ENCODE results near the gene CUZD1.

DNA sequence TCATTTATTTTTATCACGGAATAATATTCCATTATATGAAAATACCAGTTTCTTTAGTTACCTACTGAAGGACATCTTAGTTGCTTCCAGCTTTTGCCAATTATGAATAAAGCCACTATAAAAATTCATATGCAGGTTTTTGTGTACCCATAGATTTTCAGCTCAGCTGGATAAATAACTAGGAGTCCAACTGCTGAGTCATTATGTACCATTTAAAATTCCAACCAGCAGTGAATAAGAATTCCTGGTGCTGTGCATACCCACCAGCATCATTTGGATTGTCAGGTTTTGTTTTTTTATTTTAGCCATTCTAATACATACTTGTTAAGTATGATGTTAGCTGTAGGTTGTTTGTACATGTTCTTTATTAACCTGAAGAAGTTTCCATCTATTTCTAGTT lies 19.2 kb upstream of the CUZD1 start:
- TF ChIP-seq, protein P1, sequence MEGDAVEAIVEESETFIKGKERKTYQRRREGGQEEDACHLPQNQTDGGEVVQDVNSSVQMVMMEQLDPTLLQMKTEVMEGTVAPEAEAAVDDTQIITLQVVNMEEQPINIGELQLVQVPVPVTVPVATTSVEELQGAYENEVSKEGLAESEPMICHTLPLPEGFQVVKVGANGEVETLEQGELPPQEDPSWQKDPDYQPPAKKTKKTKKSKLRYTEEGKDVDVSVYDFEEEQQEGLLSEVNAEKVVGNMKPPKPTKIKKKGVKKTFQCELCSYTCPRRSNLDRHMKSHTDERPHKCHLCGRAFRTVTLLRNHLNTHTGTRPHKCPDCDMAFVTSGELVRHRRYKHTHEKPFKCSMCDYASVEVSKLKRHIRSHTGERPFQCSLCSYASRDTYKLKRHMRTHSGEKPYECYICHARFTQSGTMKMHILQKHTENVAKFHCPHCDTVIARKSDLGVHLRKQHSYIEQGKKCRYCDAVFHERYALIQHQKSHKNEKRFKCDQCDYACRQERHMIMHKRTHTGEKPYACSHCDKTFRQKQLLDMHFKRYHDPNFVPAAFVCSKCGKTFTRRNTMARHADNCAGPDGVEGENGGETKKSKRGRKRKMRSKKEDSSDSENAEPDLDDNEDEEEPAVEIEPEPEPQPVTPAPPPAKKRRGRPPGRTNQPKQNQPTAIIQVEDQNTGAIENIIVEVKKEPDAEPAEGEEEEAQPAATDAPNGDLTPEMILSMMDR (IDR thresholded peaks at IDR 0.05 in 2 of 3, conservative IDR thresholded peaks at IDR 0.05 in 1 of 3; ENCODE audit: insufficient read depth in 2 of 3, low read depth in 1 of 3, low read length in 3 of 3), result no peak
- TF ChIP-seq GABPA (tag; conservative IDR thresholded peaks at IDR 0.05; ENCODE audit: low read depth) (no peak), HDAC2 (IDR thresholded peaks at IDR 0.05) (no peak), MTA3 (IDR thresholded peaks at IDR 0.05; ENCODE audit: borderline replicate concordance) (no peak), KAT8 (IDR thresholded peaks at IDR 0.05; ENCODE audit: low read depth) (no peak), JUN (IDR thresholded peaks at IDR 0.05; ENCODE audit: borderline replicate concordance, low read depth, low read length) (no peak), JUN (CRISPR knock-in tag; IDR thresholded peaks at IDR 0.05; ENCODE audit: borderline replicate concordance) (no peak), EGR1 (conservative IDR thresholded peaks at IDR 0.05) (no peak)
